ENCODE results near the gene ATP23.

Gene ATP23

GRCh38 chr12:57990241-57990883, 49.0 kb downstream of the ATP23 start:
- Histone ChIP-seq H3K4me2 (ENCODE audit: low read length) (no peak overlapping the region), H3K4me3 (ENCODE audit: low read length) (no peak overlapping the region), H3K4me1 (ENCODE audit: control insufficient read depth, insufficient read depth, low read length) (no peaks in the 10 kb centered on the region), H3K9me3 (replicated peaks; ENCODE audit: low read length) (no peaks in the 10 kb centered on the region), H3K36me3 (ENCODE audit: insufficient read depth, low read length) (no peaks in the 10 kb centered on the region), H3K9ac (ENCODE audit: low read depth, low read length) (no peak overlapping the region), H3K27me3 (ENCODE audit: control insufficient read depth, insufficient read depth, low read length) (no peaks in the 10 kb centered on the region)

- Histone ChIP-seq H3K4me3 (ENCODE audit: low read length) (no peak overlapping the region), H3K27me3 (ENCODE audit: control insufficient read depth, insufficient read depth, low read length) (no peaks in the 10 kb centered on the region), H3K36me3 (ENCODE audit: insufficient read depth, low read length) (no peaks in the 10 kb centered on the region), H3K9me3 (replicated peaks; ENCODE audit: low read length) (no peaks in the 10 kb centered on the region), H3K4me1 (ENCODE audit: control insufficient read depth, insufficient read depth, low read length) (no peaks in the 10 kb centered on the region), H3K4me2 (ENCODE audit: low read length) (no peak overlapping the region), H3K9ac (ENCODE audit: low read depth, low read length) (no peak overlapping the region)
These were observed 50.6 kb downstream of the ATP23 start for GRCh38 chr12:57992001-57992400.

- H3K9ac ChIP-seq (ENCODE audit: low read depth, low read length): no peak overlapping the region
- H3K36me3 ChIP-seq (ENCODE audit: insufficient read depth, low read length): no peaks in the 10 kb centered on the region
- H3K4me1 ChIP-seq (ENCODE audit: control insufficient read depth, insufficient read depth, low read length): no peaks in the 10 kb centered on the region
- no peak overlapping the region for H3K4me3 ChIP-seq (ENCODE audit: low read length)
- no peaks in the 10 kb centered on the region for H3K9me3 ChIP-seq (replicated peaks; ENCODE audit: low read length)
- no peak overlapping the region for H3K4me2 ChIP-seq (ENCODE audit: low read length)
- H3K27me3 ChIP-seq (ENCODE audit: control insufficient read depth, insufficient read depth, low read length): no peaks in the 10 kb centered on the region
These were observed 51.7 kb downstream of the ATP23 start for GRCh38 chr12:57993030-57993429.

DNA sequence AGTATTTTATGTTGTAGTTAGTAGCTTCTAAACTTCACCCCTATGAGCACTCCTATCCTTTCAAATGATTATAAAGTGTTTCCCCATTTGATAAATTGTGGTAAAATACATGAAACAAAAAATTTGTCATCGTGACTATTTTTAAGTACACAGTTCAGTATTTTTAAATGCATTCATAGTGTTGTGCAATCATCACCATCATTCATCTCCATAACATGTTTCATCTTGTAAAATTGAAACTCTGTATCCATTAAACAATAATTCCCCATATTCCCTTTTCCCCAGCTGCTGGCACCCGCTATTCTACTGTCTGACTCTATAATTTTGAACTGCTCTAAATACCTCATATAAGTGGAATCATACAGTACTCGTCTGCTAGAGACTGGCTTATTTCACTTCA, 52.5 kb downstream of the ATP23 start:
- H3K9me3 ChIP-seq (replicated peaks; ENCODE audit: low read length): no peaks in the 10 kb centered on the region
- no peak overlapping the region for H3K4me2 ChIP-seq (ENCODE audit: low read length)
- H3K4me3 ChIP-seq (ENCODE audit: low read length): no peak overlapping the region
- H3K27me3 ChIP-seq (ENCODE audit: control insufficient read depth, insufficient read depth, low read length): no peaks in the 10 kb centered on the region
- no peaks in the 10 kb centered on the region for H3K36me3 ChIP-seq (ENCODE audit: insufficient read depth, low read length)
- H3K9ac ChIP-seq (ENCODE audit: low read depth, low read length): no peak overlapping the region
- no peaks in the 10 kb centered on the region for H3K4me1 ChIP-seq (ENCODE audit: control insufficient read depth, insufficient read depth, low read length)

GRCh38 chr12:57996520-57996919, 55.2 kb downstream of the ATP23 start:
- H3K4me1 ChIP-seq (ENCODE audit: control insufficient read depth, insufficient read depth, low read length): no peaks in the 10 kb centered on the region
- H3K36me3 ChIP-seq (ENCODE audit: insufficient read depth, low read length): no peaks in the 10 kb centered on the region
- no peak overlapping the region for H3K9ac ChIP-seq (ENCODE audit: low read depth, low read length)
- H3K27me3 ChIP-seq (ENCODE audit: control insufficient read depth, insufficient read depth, low read length): no peaks in the 10 kb centered on the region
- no peak overlapping the region for H3K4me3 ChIP-seq (ENCODE audit: low read length)
- H3K9me3 ChIP-seq (replicated peaks; ENCODE audit: low read length): no peaks in the 10 kb centered on the region
- H3K4me2 ChIP-seq (ENCODE audit: low read length): no peak overlapping the region

- Histone ChIP-seq H3K9me3 (replicated peaks; ENCODE audit: low read length) (no peaks in the 10 kb centered on the region), H3K4me3 (ENCODE audit: low read length) (no peak overlapping the region), H3K4me2 (ENCODE audit: low read length) (no peak overlapping the region), H3K36me3 (ENCODE audit: insufficient read depth, low read length) (no peaks in the 10 kb centered on the region), H3K9ac (ENCODE audit: low read depth, low read length) (no peak overlapping the region), H3K4me1 (ENCODE audit: control insufficient read depth, insufficient read depth, low read length) (no peaks in the 10 kb centered on the region), H3K27me3 (ENCODE audit: control insufficient read depth, insufficient read depth, low read length) (no peaks in the 10 kb centered on the region)
These were observed 56.9 kb downstream of the ATP23 start for GRCh38 chr12:57998251-57998650.

- no peak overlapping the region for H3K4me2 ChIP-seq (ENCODE audit: low read length)
- H3K36me3 ChIP-seq (ENCODE audit: insufficient read depth, low read length): no peaks in the 10 kb centered on the region
- H3K9me3 ChIP-seq (replicated peaks; ENCODE audit: low read length): no peaks in the 10 kb centered on the region
- H3K9ac ChIP-seq (ENCODE audit: low read depth, low read length): no peak overlapping the region
- H3K4me3 ChIP-seq (ENCODE audit: low read length): no peak overlapping the region
- H3K4me1 ChIP-seq (ENCODE audit: control insufficient read depth, insufficient read depth, low read length): no peaks in the 10 kb centered on the region
- H3K27me3 ChIP-seq (ENCODE audit: control insufficient read depth, insufficient read depth, low read length): no peaks in the 10 kb centered on the region
These were observed 59.1 kb downstream of the ATP23 start for GRCh38 chr12:58000499-58000898.

DNA sequence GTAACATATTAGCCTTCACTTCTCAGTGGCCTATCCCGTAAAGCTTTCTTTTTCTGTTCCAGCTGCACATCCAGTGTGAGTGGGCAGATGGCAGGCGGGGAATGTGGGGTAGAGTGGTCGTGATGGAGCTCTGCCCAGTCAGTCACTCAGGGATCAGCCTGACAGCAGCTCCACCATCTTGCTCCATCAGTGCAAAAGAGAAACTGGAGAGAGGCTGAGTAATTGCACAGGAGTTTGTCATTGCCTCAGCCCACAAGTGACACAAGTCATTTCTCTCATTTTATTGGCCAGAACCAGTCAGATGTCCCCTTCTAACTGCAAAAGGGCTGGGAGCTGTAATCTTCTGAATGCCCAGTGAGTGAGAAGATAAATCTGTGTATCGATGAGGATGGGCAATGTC, 66.5 kb downstream of the ATP23 start:
- H3K4me3 ChIP-seq (ENCODE audit: low read length): no peak overlapping the region
- no peak overlapping the region for H3K9ac ChIP-seq (ENCODE audit: low read depth, low read length)
- H3K4me2 ChIP-seq (ENCODE audit: low read length): no peak overlapping the region
- no peaks in the 10 kb centered on the region for H3K36me3 ChIP-seq (ENCODE audit: insufficient read depth, low read length)
- H3K4me1 ChIP-seq (ENCODE audit: control insufficient read depth, insufficient read depth, low read length): no peaks in the 10 kb centered on the region
- no peaks in the 10 kb centered on the region for H3K9me3 ChIP-seq (replicated peaks; ENCODE audit: low read length)
- H3K27me3 ChIP-seq (ENCODE audit: control insufficient read depth, insufficient read depth, low read length): no peaks in the 10 kb centered on the region

DNA sequence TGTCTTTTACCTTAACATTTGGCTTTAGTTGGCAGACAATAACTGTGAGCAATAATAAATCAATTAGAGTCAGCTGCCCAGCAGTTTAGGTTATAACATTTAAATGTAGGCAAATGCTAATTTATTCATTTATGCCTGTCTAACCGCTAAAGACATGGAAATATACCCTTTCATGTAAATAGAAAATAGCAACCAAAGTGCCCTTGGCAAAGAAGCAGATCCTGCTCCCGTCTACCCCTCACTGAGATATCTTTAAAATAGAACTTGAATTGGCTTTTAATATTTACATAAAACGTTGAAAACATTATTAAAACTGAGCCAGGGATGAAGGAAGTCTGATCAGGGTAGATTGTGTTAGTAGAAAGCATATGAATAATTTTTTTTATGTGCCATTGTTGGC, 67.3 kb downstream of the ATP23 start:
- Histone ChIP-seq H3K4me1 (ENCODE audit: control insufficient read depth, insufficient read depth, low read length) (no peaks in the 10 kb centered on the region), H3K27me3 (ENCODE audit: control insufficient read depth, insufficient read depth, low read length) (no peaks in the 10 kb centered on the region), H3K9me3 (replicated peaks; ENCODE audit: low read length) (no peaks in the 10 kb centered on the region), H3K4me3 (ENCODE audit: low read length) (no peak overlapping the region), H3K36me3 (ENCODE audit: insufficient read depth, low read length) (no peaks in the 10 kb centered on the region), H3K4me2 (ENCODE audit: low read length) (no peak overlapping the region), H3K9ac (ENCODE audit: low read depth, low read length) (no peak overlapping the region)
